Lung (tissue), 12 donors: Measurements from ENCODE around the gene GIT1. TPM values are rescaled to one million over a fixed set of nuclear protein-coding genes. Genes with fewer than 3 reads are reported as not detected.

Experiments used
- ATAC-seq: fragments of 200-7000 bp; cut with Tn5 transposase; one replicate; pipeline ENCODE4 v1.9.1; 2020; ENCODE audit warnings: moderate number of reproducible peaks; ENCODE audit not compliant: insufficient read depth, low FRiP score
- DNase-seq, 3 donors: peaks; one replicate each; pipeline ENCODE4 v3.0.0-alpha.2; 2013 to 2017
- H3K27ac ChIP-seq, 2 donors: one replicate each; pipeline ENCODE4 v1.5.1; 2013; ENCODE audit warnings: mild to moderate bottlenecking in 2 of 2, moderate library complexity in 2 of 2, control low read depth in 1 of 2, inconsistent platforms in 1 of 2, low read depth in 1 of 2, low read length in 1 of 2
- H3K27me3 ChIP-seq, 3 donors: one replicate each; pipeline ENCODE4 v1.5.1; 2013; ENCODE audit warnings: low read length in 2 of 3; ENCODE audit not compliant: control insufficient read depth in 3 of 3, insufficient read depth in 3 of 3
- H3K36me3 ChIP-seq, 4 donors: one replicate each; pipeline ENCODE4 v1.5.1; 2013; ENCODE audit warnings: low read length in 4 of 4, mild to moderate bottlenecking in 1 of 4, moderate library complexity in 1 of 4; ENCODE audit not compliant: control insufficient read depth in 4 of 4, insufficient read depth in 4 of 4
- H3K4me1 ChIP-seq, 5 donors: one replicate each; pipeline ENCODE4 v1.5.1; 2013; ENCODE audit warnings: low read length in 5 of 5, mild to moderate bottlenecking in 2 of 5, moderate library complexity in 1 of 5; ENCODE audit not compliant: control insufficient read depth in 5 of 5, insufficient read depth in 5 of 5
- H3K4me3 ChIP-seq: one replicate; pipeline ENCODE4 v1.5.1; 2013; ENCODE audit warnings: mild to moderate bottlenecking, control low read depth, moderate library complexity
- H3K9ac ChIP-seq, 2 donors: one replicate each; pipeline ENCODE4 v1.5.1; 2013; ENCODE audit warnings: low read length in 2 of 2, control low read depth in 1 of 2; ENCODE audit not compliant: insufficient read depth in 1 of 2
- H3K9me3 ChIP-seq, 4 donors: one replicate each; pipeline ENCODE4 v1.5.1; 2013; ENCODE audit warnings: low read length in 3 of 4, mild to moderate bottlenecking in 1 of 4, moderate library complexity in 1 of 4; ENCODE audit not compliant: control insufficient read depth in 4 of 4, insufficient read depth in 3 of 4
- CTCF ChIP-seq: IDR thresholded peaks from 2 replicates; pipeline ENCODE4 v1.5.1; 2012; ENCODE audit warnings: mild to moderate bottlenecking; ENCODE audit errors: control extremely low read depth, extremely low read depth
- WGBS, 2 donors: extraction: QIAGEN DNeasy Blood & Tissue Kit; methylation state at CpG; one replicate each; pipeline ENCODE4 v1.1.7; 2013; 5-methylcytosine and 5-hydroxymethylcytosine counted together
- polyA plus RNA-seq, 2 donors: library from polyadenylated mRNA; stranded (reverse); fragments of 200-250 nt; gene quantifications; one replicate each; pipeline ENCODE4 v1.2.1, GENCODE V29; 2013
- total RNA-seq, 2 donors: library from RNA; depleted of rRNA in 1 of 2; stranded (reverse); fragments of >200 nt in 1 of 2; gene quantifications; one replicate each; pipeline ENCODE4 v1.2.1, GENCODE V29; 2014 to 2021
- donor health status: control.
- donor health status: control.
- donor health status: Bipolar disorder and iron deficiency.
- donor health status: healthy.
- donor health status: DM: yes; HTN: yes; CAD: no.

GIT1 gene
- total and polyA plus RNA-seq, 4 donors = 29.8 to 49.9 (median 41.2) TPM

DNA sequence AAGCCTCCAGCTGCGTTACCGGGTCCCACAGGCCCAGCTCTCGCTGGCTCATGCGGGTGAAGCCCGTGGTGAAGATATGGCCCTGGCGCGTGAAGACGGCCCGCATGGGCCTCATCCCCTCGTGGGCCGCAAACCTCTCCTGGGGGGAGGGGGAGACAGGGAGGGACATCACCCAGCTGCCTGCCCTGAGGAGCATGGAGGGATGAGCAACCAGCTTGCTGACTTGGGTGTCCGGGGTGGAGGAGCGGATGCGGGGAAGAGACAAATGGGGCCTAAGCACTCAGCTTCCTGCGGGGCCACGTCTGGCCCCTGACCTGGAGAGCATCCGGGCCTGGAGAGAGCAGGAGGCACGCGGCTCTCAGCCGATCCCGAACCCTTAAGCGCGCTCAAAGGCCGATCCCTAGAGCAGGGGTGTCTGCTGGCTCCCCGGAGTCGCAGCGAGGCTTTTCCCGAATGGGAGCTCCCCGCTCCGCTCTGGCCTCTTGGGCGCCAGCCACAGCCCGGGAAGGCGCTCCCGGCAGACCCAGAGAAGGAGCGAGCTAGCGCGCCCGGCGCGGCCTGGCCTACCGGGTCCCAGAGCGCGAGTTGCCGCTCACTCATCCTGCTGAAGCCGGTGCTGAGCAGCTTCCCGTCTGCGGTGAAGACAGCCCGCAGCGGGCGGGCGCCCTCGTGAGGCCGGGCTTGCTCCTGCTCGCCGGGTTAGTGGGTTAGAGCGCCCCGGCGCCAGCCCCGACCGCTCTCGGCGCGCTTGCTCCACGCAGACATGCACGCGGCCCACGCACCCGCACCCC lies 28.2 kb upstream of the GIT1 start:
- Histone ChIP-seq H3K4me3 (no peak overlapping the region), H3K4me1 (peaks cover 0 to 48% (median 34%) of the 10 kb centered on the region in 5 donors), H3K9ac (no peak overlapping the region), H3K27ac (no peak overlapping the region), H3K27me3 (peaks cover 0 to 51% (median 43%) of the 10 kb centered on the region in 3 donors), H3K36me3 (no peaks in the 10 kb centered on the region), H3K9me3 (peaks cover 0 to 3% (median 0%) of the 10 kb centered on the region in 4 donors)
- peak; percentile 36 for ATAC-seq
- peak; percentile 40 for TF ChIP-seq CTCF
- peak; percentile 34 to 59 (median 50) for DNase-seq
- 6 to 20% methylated on average over 59 to 68 of the region's 68 CpGs for WGBS, 2 donors

GRCh38 chr17:29617125-29617480 lies 27.7 kb upstream of the GIT1 start:
- peaks cover 0 to 3% (median 0%) of the 10 kb centered on the region in 4 donors for H3K9me3 ChIP-seq
- peaks cover 0 to 52% (median 43%) of the 10 kb centered on the region in 3 donors for H3K27me3 ChIP-seq
- TF ChIP-seq CTCF = peak; percentile 42
- no peak overlapping the region for H3K27ac ChIP-seq
- H3K9ac ChIP-seq = no peak overlapping the region
- H3K4me1 ChIP-seq = peaks cover 0 to 43% (median 31%) of the 10 kb centered on the region in 5 donors
- H3K36me3 ChIP-seq = no peaks in the 10 kb centered on the region
- WGBS, 2 donors = 2 to 18% methylated on average over 16 of the region's 16 CpGs
- peak; percentile 76 to 79 (median 76) for DNase-seq
- ATAC-seq = peak; percentile 38
- no peak overlapping the region for H3K4me3 ChIP-seq

DNA sequence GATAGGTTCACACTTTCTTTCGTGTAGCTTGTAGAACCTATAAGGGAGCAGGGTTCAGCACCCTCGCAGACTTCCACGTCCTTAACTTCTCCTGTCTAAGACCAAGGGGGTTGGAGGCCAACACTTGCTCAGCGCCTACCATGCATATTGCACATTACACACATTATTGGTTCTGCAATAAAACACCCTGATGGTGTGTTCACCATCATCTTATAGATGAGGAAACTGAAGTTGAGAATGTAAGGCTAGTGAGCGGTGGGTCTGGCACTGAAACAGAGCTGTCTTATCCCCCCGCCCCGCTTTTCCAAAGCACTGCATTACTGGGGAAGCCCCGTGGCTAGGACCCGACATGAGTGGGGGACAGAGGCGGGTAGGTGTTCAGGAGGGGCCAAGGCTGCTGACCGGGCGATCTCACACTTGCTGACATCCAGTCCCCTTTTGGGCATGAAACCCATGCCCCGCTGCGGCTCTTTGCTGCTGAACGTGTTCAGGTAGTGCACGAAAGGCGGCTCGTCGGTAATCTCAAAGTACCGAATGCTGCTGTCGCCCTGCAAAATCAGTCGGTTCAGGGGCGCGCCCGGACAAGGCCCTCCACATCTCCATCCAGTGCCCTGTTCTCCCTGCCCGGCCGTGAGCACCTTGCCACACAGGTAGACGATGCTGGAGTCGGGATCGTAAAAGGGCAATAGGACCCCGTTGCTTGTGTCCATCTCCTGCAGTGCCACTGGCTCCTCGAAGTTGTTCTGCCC lies 27.0 kb upstream of the GIT1 start:
- Histone ChIP-seq H3K27ac (peak overlapping the region in 1 of 2 donors; percentile 1), H3K36me3 (no peaks in the 10 kb centered on the region), H3K9me3 (peaks cover 0 to 3% (median 0%) of the 10 kb centered on the region in 4 donors), H3K4me1 (peaks cover 0 to 41% (median 30%) of the 10 kb centered on the region in 5 donors), H3K27me3 (peaks cover 0 to 51% (median 43%) of the 10 kb centered on the region in 3 donors), H3K9ac (no peak overlapping the region), H3K4me3 (no peak overlapping the region)
- ATAC-seq = no peak
- TF ChIP-seq CTCF = no peak
- WGBS, 2 donors = 26 to 36% methylated on average over 32 of the region's 32 CpGs
- DNase-seq = no peak
